AG10803 (cell line): ENCODE measurements around the gene S100A5.

Experiments used
- DNase-seq: peaks from one replicate; pipeline ENCODE4 v3.0.0; 2010; ENCODE audit warnings: low read depth
- H3K4me3 ChIP-seq: 2 replicates; pipeline ENCODE4 v1.5.1; 2011; ENCODE audit warnings: mild to moderate bottlenecking, low read length, control low read depth
- TF ChIP-seq, protein P1 (sequence below): conservative IDR thresholded peaks from 2 replicates; pipeline ENCODE4 v1.5.1; 2011; ENCODE audit warnings: mild to moderate bottlenecking, low read length, control low read depth, inconsistent platforms

S100A5 gene

DNA sequence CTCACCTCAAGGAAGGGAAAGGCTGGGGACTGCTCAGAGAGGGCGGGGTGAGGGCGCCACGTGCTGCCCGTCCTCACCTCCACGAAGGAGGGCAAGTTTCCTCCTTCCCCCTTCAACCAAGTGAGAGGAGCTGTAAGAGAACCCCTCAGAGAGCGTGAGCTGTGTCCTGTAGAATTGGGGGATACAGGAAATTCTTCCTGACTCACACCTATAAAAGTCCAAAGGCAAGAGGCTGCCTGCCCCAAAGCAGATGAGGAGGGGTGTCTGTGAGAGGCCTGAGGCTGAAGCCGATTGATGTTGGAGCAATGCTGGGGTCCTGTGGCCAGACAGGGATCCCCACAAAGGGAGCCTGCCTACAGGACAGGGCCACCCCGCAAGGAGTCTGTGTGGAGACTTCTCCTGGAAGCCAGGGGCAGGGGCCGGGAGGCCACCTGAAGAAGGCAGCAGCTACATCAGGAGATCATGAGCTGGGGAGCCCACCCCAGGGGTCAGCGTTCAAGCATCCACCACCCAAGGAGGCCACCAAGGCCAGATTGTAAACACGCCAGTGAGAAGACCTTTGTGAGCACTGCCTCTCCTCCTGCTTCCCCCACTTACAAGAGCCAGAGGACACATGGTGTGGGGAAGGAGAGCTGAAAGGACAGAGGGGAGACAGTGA is 32.7 kb downstream of the S100A5 start:
- no peak overlapping the region for H3K4me3 ChIP-seq
- no peak for DNase-seq
- TF ChIP-seq, protein P1, sequence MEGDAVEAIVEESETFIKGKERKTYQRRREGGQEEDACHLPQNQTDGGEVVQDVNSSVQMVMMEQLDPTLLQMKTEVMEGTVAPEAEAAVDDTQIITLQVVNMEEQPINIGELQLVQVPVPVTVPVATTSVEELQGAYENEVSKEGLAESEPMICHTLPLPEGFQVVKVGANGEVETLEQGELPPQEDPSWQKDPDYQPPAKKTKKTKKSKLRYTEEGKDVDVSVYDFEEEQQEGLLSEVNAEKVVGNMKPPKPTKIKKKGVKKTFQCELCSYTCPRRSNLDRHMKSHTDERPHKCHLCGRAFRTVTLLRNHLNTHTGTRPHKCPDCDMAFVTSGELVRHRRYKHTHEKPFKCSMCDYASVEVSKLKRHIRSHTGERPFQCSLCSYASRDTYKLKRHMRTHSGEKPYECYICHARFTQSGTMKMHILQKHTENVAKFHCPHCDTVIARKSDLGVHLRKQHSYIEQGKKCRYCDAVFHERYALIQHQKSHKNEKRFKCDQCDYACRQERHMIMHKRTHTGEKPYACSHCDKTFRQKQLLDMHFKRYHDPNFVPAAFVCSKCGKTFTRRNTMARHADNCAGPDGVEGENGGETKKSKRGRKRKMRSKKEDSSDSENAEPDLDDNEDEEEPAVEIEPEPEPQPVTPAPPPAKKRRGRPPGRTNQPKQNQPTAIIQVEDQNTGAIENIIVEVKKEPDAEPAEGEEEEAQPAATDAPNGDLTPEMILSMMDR = no peak

DNA sequence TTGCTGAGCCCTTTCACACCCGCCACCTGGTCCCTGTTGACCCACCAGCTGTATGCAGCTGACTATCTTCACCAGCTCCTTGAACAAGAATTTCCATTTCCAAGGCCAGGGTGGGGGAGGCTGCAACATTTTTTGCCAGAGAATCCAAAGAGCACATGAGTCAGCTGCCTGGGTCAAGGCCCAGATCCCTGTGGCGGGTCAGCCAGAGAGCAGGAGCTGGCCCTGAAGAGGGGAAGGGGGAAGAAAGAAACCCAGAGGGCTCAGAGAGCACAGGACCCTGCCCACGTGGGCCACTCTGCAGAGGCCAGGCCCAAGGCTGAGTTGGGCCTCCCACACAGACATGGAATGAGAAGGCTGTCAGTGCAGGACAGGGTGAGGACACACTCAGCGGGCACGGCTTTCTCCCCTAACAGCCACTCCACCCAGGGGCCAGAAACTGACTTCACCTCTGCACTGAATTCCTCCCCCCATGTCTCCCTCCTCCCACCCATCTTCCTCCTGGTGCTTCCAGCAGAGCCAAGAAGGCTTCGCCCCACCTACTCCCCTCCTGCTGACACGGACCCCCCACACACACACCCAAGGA is 33.8 kb downstream of the S100A5 start:
- peak; percentile 88 for DNase-seq

DNA sequence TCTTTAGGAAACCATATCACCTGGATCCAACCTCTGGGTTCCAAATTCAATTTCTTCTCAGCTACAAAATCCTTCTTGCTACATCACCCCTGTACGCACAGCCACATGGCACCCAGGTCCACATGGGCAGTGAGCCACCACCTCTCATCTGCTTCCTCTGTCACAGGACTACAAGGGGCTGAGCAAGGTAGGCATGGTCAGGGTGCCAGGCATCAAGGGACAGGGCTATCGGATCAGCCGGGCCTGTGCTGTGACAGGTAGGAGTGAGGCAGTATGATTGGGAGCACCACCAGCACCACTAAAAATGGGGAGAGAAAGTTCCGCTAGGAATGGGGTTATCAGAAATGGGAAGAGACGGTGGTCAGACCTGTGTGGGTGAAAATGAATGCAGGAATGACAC is 34.3 kb downstream of the S100A5 start:
- TF ChIP-seq, protein P1 = no peak
- H3K4me3 ChIP-seq = no peak overlapping the region
- no peak for DNase-seq

More for the DNA sequence above, 33.8 kb downstream of the S100A5 start:
- H3K4me3 ChIP-seq = peak overlapping the region; percentile 37; the same call in 1 of the 2 replicates
- TF ChIP-seq, protein P1 = no peak

DNA sequence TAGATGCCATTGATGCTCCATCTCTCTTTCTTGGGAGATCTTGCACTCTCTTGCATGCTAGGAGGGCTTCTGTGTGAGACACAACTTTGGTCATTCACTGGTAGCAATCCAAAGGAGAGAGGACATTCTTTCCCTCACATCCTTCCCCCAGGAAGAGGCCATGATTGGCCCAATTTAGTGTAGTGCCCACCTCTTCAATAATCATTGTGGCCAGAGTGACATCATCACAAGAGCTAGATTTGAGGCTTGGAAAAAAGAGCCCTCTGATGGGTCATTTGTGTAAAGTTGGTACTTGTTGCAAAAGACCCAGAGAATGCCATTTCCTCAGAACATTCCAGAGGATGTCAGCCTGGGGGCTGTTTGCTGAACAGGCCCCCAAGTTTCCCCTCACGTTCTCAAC is 35.2 kb downstream of the S100A5 start:
- DNase-seq = peak; percentile 28
- no peak overlapping the region for H3K4me3 ChIP-seq
- TF ChIP-seq, protein P1 = no peak

DNA sequence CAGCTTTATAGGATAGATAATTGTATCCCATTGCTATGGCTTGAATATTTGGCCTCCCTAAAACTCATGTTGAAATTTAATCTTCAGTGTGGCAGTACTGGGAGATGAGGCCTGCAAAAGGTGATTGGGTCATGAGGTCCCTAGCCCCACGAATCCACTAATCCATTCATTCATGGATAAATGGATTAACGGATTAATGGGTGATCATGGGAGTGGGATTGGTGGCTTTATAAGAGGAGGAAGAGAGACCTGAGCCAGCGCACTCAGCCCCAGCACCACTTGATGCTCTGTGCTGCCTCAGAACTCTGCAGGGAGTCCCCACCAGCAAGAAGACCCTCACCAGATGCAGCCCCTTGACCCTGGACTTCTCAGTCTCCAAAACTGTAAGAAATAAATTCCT is 37.0 kb downstream of the S100A5 start:
- TF ChIP-seq, protein P1 = no peak
- no peak for DNase-seq
- H3K4me3 ChIP-seq = no peak overlapping the region

DNA sequence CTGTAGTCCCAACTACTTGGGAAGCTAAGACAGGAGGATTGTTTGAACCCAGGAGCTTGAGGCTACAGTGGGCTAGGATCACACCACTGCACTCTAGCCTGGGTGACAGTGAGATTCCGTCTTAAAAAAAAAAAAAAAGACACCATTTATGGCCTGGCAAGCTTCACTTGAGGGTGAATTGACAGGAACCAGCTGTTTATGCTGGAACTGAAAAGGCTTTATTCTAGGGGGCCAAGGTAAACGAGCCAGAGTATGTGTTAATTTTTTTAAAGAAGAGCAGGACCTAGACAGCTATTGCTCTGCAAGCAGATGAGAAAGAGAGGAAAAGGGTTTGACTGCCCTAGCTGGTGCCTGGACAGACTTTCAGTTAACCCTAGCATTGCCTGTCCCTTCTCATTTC is 42.0 kb downstream of the S100A5 start:
- TF ChIP-seq, protein P1 = no peak
- no peak overlapping the region for H3K4me3 ChIP-seq
- no peak for DNase-seq

DNA sequence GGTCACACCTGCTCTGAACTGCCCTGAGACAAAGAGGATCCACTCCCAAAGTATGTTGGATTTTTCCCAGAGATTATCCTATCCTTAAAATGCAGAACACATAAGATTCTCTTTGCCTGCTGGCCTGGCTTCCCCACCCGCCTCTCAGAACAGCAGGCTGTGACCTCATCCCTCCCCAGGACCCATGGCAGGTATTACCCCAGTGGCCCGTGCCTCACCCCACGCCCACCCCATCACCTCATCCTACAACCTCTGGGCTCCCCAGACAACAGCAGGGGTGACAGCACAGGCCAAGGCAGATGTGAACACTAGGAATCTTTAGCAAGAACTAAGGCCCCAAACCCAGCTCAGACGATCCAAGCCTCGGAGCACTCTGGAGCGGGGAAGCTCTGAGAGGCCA is 45.2 kb downstream of the S100A5 start:
- no peak for DNase-seq

More for the DNA sequence above, 45.2 kb downstream of the S100A5 start:
- H3K4me3 ChIP-seq = no peak overlapping the region
- TF ChIP-seq, protein P1 = no peak
